AG09319 (cell line): Measurements from ENCODE around the gene SULT1A2.

Experiments
- DNase-seq: peaks from one replicate; pipeline ENCODE4 v3.0.0-alpha.2; 2010; ENCODE audit warnings: low read depth; ENCODE audit errors: extremely low read depth
- TF ChIP-seq, protein P1 (sequence below): IDR thresholded peaks from 2 replicates; pipeline ENCODE4 v1.5.1; 2011; ENCODE audit warnings: low read depth, mild to moderate bottlenecking, inconsistent platforms, low read length, moderate library complexity

SULT1A2 gene

DNA sequence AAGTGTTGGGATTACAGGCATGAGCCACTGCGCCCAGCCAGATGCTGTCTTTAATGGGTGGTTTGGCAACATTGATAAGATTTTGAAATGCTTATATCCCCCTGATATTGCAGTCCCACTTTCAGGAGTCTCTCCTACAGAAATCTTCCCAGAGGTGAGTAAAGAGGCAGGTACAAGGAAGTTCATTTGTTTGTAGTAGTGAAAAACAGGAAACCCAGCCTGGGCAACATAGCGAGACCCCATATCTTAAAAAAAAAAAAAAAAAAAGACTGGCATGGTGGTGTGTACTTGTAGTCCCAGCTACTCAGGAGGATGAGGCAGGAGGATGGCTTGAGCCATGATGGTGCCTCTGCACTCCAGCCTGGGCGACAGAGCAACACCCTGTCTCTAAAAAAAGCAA lies 51.9 kb downstream of the SULT1A2 start:
- TF ChIP-seq, protein P1, sequence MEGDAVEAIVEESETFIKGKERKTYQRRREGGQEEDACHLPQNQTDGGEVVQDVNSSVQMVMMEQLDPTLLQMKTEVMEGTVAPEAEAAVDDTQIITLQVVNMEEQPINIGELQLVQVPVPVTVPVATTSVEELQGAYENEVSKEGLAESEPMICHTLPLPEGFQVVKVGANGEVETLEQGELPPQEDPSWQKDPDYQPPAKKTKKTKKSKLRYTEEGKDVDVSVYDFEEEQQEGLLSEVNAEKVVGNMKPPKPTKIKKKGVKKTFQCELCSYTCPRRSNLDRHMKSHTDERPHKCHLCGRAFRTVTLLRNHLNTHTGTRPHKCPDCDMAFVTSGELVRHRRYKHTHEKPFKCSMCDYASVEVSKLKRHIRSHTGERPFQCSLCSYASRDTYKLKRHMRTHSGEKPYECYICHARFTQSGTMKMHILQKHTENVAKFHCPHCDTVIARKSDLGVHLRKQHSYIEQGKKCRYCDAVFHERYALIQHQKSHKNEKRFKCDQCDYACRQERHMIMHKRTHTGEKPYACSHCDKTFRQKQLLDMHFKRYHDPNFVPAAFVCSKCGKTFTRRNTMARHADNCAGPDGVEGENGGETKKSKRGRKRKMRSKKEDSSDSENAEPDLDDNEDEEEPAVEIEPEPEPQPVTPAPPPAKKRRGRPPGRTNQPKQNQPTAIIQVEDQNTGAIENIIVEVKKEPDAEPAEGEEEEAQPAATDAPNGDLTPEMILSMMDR, result no peak
- no peak for DNase-seq

DNA sequence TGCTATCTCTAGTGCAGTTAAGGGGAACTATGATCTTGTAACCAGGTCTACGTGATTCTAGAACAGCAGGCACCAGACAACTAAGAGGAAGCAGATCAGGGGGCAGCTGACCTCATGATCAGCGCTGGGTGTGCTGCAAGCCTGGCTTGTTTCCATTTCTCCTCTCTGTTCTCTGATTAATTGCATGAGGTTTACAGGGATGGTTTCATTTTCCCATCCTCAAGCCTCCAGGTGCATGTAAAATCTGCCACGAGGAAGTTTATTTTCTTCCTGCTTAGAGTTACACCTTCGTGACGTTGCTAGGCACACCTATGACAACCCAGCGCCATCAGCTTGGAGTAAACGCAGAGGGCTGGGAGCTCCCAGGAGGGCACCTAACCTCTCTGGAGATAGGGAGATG lies 53.8 kb downstream of the SULT1A2 start:
- no peak for DNase-seq
- TF ChIP-seq, protein P1, result no peak

DNA sequence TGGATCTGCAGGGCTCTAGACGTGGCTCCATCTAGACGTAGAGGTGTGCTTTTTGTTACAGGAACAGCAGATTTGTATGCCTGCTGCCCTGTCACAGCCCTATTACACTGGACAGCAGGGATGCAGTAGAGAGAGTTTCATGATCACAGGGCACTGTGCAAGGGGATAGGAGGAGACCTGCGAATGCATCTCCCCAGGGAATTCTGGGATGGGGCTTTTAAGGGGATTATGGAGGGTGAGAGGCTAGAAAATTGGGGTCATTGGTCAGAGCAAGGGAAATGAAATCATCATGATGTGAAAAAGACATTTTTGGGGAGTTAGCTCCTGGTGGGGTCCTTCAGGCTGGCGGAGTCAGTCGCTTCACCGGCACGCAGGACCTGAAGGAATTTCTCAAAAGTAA lies 54.2 kb downstream of the SULT1A2 start:
- no peak for DNase-seq

More for the DNA sequence above, 54.2 kb downstream of the SULT1A2 start:
- TF ChIP-seq, protein P1, result no peak
